ENCODE measurements around the gene ACAA2. TPM values are rescaled to one million over a fixed set of nuclear protein-coding genes. Genes with fewer than 3 reads are reported as not detected.

Gene ACAA2
- total and polyA plus RNA-seq, 8 donors: 20.3 to 53.0 (median 32.5) TPM

- intact Hi-C loops (cut with DNase I): no loop called here
- no peaks in the 10 kb centered on the region for H3K27me3 ChIP-seq
- H3K4me1 ChIP-seq: no peaks in the 10 kb centered on the region
- no peak for TF ChIP-seq CTCF (IDR thresholded peaks at IDR 0.05)
- H3K9me3 ChIP-seq: no peaks in the 10 kb centered on the region
- H3K4me3 ChIP-seq: no peak overlapping the region
- no peak overlapping the region for H3K27ac ChIP-seq
- no peaks in the 10 kb centered on the region for H3K36me3 ChIP-seq
- no peak for DNase-seq
- ATAC-seq: no peak
- FAIRE-seq: no peak
- WGBS, 2 donors: 97% methylated on average over 1 of the region's 1 CpG
Observed at GRCh38 chr18:49753643-49754042, 59.7 kb downstream of the ACAA2 start.

GRCh38 chr18:49752095-49752457 is 61.3 kb downstream of the ACAA2 start:
- DNase-seq (no peak), FAIRE-seq (no peak), ATAC-seq (no peak)
- Histone ChIP-seq H3K4me1 (no peaks in the 10 kb centered on the region), H3K27me3 (no peaks in the 10 kb centered on the region), H3K27ac (no peak overlapping the region), H3K9me3 (no peaks in the 10 kb centered on the region), H3K36me3 (no peaks in the 10 kb centered on the region), H3K4me3 (no peak overlapping the region)
- intact Hi-C loops (cut with DNase I): no loop called here
- TF ChIP-seq CTCF (IDR thresholded peaks at IDR 0.05): no peak
- WGBS, 2 donors: 57 to 69% methylated on average over 4 of the region's 4 CpGs

- Histone ChIP-seq H3K4me1 (no peaks in the 10 kb centered on the region), H3K4me3 (no peak overlapping the region), H3K9me3 (no peaks in the 10 kb centered on the region), H3K36me3 (no peaks in the 10 kb centered on the region), H3K27me3 (no peaks in the 10 kb centered on the region), H3K27ac (no peak overlapping the region)
- no peak for DNase-seq
- 61 to 74% methylated on average over 8 of the region's 8 CpGs for WGBS, 2 donors
- ATAC-seq: no peak
- no peak for FAIRE-seq
- no peak for TF ChIP-seq CTCF (IDR thresholded peaks at IDR 0.05)
- intact Hi-C loops (cut with DNase I): no loop called here
Observed at GRCh38 chr18:49751427-49752094, 61.8 kb downstream of the ACAA2 start.

- Histone ChIP-seq H3K4me3 (no peak overlapping the region), H3K27me3 (no peaks in the 10 kb centered on the region), H3K36me3 (no peaks in the 10 kb centered on the region), H3K27ac (no peak overlapping the region), H3K9me3 (no peaks in the 10 kb centered on the region), H3K4me1 (no peaks in the 10 kb centered on the region)
- no peak for ATAC-seq
- no peak for DNase-seq
- 63 to 67% methylated on average over 8 of the region's 8 CpGs for WGBS, 2 donors
- intact Hi-C loops (cut with DNase I): no loop called here
- TF ChIP-seq CTCF (IDR thresholded peaks at IDR 0.05): no peak
- no peak for FAIRE-seq
Observed at GRCh38 chr18:49749563-49749962, 63.8 kb downstream of the ACAA2 start.

GRCh38 chr18:49747876-49748275 is 65.5 kb downstream of the ACAA2 start:
- H3K9me3 ChIP-seq: no peaks in the 10 kb centered on the region
- H3K4me1 ChIP-seq: no peaks in the 10 kb centered on the region
- intact Hi-C loops (cut with DNase I): no loop called here
- H3K27me3 ChIP-seq: no peaks in the 10 kb centered on the region
- FAIRE-seq (no peak), ATAC-seq (no peak), DNase-seq (no peak)
- H3K27ac ChIP-seq: no peak overlapping the region
- no peak overlapping the region for H3K4me3 ChIP-seq
- no peaks in the 10 kb centered on the region for H3K36me3 ChIP-seq
- WGBS, 2 donors: 73 to 79% methylated on average over 5 of the region's 5 CpGs
- TF ChIP-seq CTCF (IDR thresholded peaks at IDR 0.05): no peak

Measured in pancreas (tissue), 10 donors.